ENCODE results near the gene LMF1. TPM values are rescaled to one million over a fixed set of nuclear protein-coding genes. Genes with fewer than 3 reads are reported as not detected.

LMF1 gene
- total RNA-seq, 1 experiment from 2014 or later, result 13.5 TPM

DNA sequence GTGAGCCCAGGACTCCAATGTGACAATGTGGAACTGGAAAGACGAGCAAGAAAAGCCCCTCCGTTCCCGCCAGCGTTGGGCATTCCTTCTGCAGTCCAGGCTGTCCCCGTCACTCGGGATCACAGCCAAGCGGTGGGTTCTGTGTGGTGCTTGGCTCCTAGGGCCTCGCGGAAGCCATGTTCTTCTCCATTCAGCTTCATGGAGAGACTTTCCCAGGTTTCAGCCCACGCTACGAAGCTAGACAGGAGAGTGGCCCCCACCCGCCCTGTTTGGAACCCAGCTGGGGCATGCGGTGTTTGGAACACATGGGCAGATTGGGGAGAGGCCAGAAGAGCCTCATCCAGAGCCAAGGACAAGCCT lies 5.8 kb downstream of the LMF1 start:
- Histone ChIP-seq H3K9me3 (ENCODE audit: low read length) (no peaks in the 10 kb centered on the region), H3K79me2 (ENCODE audit: low read length) (peaks cover 29% of the 10 kb centered on the region), H3K27ac (ENCODE audit: low read length) (peak overlapping the region; percentile 83), H3K4me2 (ENCODE audit: low read length) (peak overlapping the region; percentile 87), H3K4me3 (ENCODE audit: low read length) (peak overlapping the region; percentile 69), H3K9me2 (replicated peaks; ENCODE audit: low read length) (no peaks in the 10 kb centered on the region), H3F3A (ENCODE audit: low read length, unreplicated experiment) (peaks cover 4% of the 10 kb centered on the region), H3K4me1 (ENCODE audit: insufficient read depth, low read length) (peaks cover 23% of the 10 kb centered on the region), H3K9ac (ENCODE audit: low read length) (peak overlapping the region; percentile 62), H3K27me3 (ENCODE audit: low read length) (no peaks in the 10 kb centered on the region), H4K20me1 (ENCODE audit: low read length) (no peaks in the 10 kb centered on the region), H2AFZ (ENCODE audit: low read length) (peak overlapping the region; percentile 38), H3K36me3 (ENCODE audit: low read depth, low read length) (no peaks in the 10 kb centered on the region; the same call in none of the 2 replicates)
- POLR2A ChIA-PET (ENCODE audit: unreplicated experiment), result no interaction called here
- intact Hi-C loops (cut with micrococcal nuclease), result no loop called here
- TF ChIP-seq EZH2 (IDR thresholded peaks at IDR 0.05; ENCODE audit: low read length, unreplicated experiment) (no peak), EZH2phosphoT487 (IDR thresholded peaks at IDR 0.05; ENCODE audit: borderline replicate concordance, low read length) (no peak)
- TF ChIP-seq, protein P1, sequence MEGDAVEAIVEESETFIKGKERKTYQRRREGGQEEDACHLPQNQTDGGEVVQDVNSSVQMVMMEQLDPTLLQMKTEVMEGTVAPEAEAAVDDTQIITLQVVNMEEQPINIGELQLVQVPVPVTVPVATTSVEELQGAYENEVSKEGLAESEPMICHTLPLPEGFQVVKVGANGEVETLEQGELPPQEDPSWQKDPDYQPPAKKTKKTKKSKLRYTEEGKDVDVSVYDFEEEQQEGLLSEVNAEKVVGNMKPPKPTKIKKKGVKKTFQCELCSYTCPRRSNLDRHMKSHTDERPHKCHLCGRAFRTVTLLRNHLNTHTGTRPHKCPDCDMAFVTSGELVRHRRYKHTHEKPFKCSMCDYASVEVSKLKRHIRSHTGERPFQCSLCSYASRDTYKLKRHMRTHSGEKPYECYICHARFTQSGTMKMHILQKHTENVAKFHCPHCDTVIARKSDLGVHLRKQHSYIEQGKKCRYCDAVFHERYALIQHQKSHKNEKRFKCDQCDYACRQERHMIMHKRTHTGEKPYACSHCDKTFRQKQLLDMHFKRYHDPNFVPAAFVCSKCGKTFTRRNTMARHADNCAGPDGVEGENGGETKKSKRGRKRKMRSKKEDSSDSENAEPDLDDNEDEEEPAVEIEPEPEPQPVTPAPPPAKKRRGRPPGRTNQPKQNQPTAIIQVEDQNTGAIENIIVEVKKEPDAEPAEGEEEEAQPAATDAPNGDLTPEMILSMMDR (conservative IDR thresholded peaks at IDR 0.05; ENCODE audit: low read depth, low read length), result no peak
- no peak for DNase-seq
- CTCF ChIA-PET, result interaction anchor here (0.6 kb wide), 1 partner anchor 40 kb away, joined by 3 read pairs; no protein-coding TSS in a partner anchor
- TSS peak; percentile 93 for BruUV-seq (replicated peaks)
- no peak; the same call in 1 of the 2 replicates for ATAC-seq

DNA sequence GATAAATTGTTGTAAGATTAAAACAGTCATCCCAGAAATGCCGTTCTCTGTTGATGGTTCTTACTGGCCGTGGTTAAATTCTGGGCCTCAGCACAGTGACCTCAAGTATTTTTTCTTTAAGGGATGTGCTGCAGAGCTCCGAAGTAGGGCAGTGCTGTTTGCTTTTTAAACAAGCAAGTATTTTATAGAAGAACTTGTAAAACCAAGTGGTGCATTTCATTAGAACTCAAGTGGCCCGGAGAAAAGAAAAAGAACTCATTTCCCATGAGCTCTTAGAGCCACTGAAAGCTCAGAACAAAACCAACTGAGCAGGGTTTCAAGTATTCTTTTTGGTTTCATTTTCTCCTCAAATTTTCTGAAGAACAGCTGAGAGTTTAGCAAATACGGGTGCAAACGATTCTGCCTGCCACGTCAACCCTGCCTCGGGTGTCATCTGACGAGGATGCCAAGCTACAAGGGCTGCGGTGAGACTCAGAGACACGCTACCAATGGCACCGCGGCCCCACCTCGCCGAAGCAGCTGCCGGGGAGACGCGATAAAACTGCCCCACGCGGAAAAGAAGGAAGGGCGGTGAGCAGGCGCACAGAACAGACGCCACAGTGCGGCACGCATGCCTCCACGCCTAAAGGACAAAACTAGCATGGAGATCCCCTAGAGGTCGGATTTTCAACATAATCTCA lies 6.3 kb downstream of the LMF1 start:
- peak overlapping the region; percentile 38 for H2AFZ ChIP-seq (ENCODE audit: low read length)
- H3K9me3 ChIP-seq (ENCODE audit: low read length), result no peaks in the 10 kb centered on the region
- no peaks in the 10 kb centered on the region; the same call in none of the 2 replicates for H3K36me3 ChIP-seq (ENCODE audit: low read depth, low read length)
- DNase-seq (peak; percentile 69), ATAC-seq (peak; percentile 86)
- ChIA-PET POLR2A (ENCODE audit: unreplicated experiment) (interaction anchor here (0.7 kb wide), 1 partner anchor 37 kb away, joined by 3 read pairs; no protein-coding TSS in a partner anchor), CTCF (interaction anchor here (0.6 to 0.7 kb wide), 2 partner anchors 40 to 78 kb away, joined by 3 read pairs; no protein-coding TSS in a partner anchor)
- H3K4me2 ChIP-seq (ENCODE audit: low read length), result peak overlapping the region; percentile 87
- peak overlapping the region; percentile 62 for H3K9ac ChIP-seq (ENCODE audit: low read length)
- H3K4me1 ChIP-seq (ENCODE audit: insufficient read depth, low read length), result peaks cover 18% of the 10 kb centered on the region
- no peaks in the 10 kb centered on the region for H3K9me2 ChIP-seq (replicated peaks; ENCODE audit: low read length)
- H3K79me2 ChIP-seq (ENCODE audit: low read length), result peaks cover 23% of the 10 kb centered on the region
- no peaks in the 10 kb centered on the region for H3K27me3 ChIP-seq (ENCODE audit: low read length)
- peaks cover 4% of the 10 kb centered on the region for H3F3A ChIP-seq (ENCODE audit: low read length, unreplicated experiment)
- peak overlapping the region; percentile 69 for H3K4me3 ChIP-seq (ENCODE audit: low read length)
- intact Hi-C loops (cut with micrococcal nuclease), result no loop called here
- H4K20me1 ChIP-seq (ENCODE audit: low read length), result no peaks in the 10 kb centered on the region
- peak overlapping the region; percentile 83 for H3K27ac ChIP-seq (ENCODE audit: low read length)
- TF ChIP-seq, protein P1 (conservative IDR thresholded peaks at IDR 0.05; ENCODE audit: low read depth, low read length), result no peak
- TF ChIP-seq EZH2 (IDR thresholded peaks at IDR 0.05; ENCODE audit: low read length, unreplicated experiment), result no peak
- TF ChIP-seq EZH2phosphoT487 (IDR thresholded peaks at IDR 0.05; ENCODE audit: borderline replicate concordance, low read length), result no peak
- BruUV-seq (replicated peaks), result TSS peak; percentile 5

DNA sequence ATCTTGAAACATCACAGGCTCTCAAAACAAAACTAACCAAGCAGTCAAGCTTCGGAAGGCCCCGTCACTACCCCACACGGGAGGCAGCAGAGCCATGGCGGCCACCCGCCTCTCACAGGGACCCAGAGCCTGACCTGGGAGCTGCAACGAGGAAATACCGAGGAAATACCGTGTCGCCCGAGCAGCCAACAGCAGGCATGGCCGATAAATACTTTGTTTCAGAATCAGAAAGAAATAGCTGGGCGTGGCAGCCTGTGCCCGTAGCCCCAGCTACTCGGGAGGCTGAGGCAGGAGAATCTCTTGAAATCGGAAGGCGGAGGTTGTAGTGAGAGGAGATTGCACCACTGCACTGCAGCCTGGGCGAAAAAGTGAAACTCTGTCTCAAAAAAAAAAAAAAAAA lies 6.9 kb downstream of the LMF1 start:
- ATAC-seq, result peak; percentile 10; the same call in 1 of the 2 replicates
- POLR2A ChIA-PET (ENCODE audit: unreplicated experiment), result interaction anchor here (0.6 to 0.7 kb wide), 2 partner anchors 23 to 37 kb away, joined by 3 read pairs; no protein-coding TSS in a partner anchor
- Histone ChIP-seq H3K9me2 (replicated peaks; ENCODE audit: low read length) (no peaks in the 10 kb centered on the region), H3K9me3 (ENCODE audit: low read length) (no peaks in the 10 kb centered on the region), H3K4me3 (ENCODE audit: low read length) (peak overlapping the region; percentile 69), H2AFZ (ENCODE audit: low read length) (peak overlapping the region; percentile 60; the same call in 1 of the 2 replicates), H3K79me2 (ENCODE audit: low read length) (peaks cover 20% of the 10 kb centered on the region; the same call in 1 of the 2 replicates), H3K36me3 (ENCODE audit: low read depth, low read length) (no peaks in the 10 kb centered on the region; the same call in none of the 2 replicates), H3K27ac (ENCODE audit: low read length) (peak overlapping the region; percentile 83), H3K27me3 (ENCODE audit: low read length) (no peaks in the 10 kb centered on the region), H3K4me2 (ENCODE audit: low read length) (peak overlapping the region; percentile 87), H3F3A (ENCODE audit: low read length, unreplicated experiment) (peaks cover 4% of the 10 kb centered on the region), H3K4me1 (ENCODE audit: insufficient read depth, low read length) (peaks cover 17% of the 10 kb centered on the region), H3K9ac (ENCODE audit: low read length) (peak overlapping the region; percentile 62), H4K20me1 (ENCODE audit: low read length) (no peaks in the 10 kb centered on the region)
- CTCF ChIA-PET, result interaction anchor here (0.7 kb wide), 1 partner anchor 79 kb away, joined by 3 read pairs; no protein-coding TSS in a partner anchor
- peak; percentile 7 for DNase-seq
- TF ChIP-seq EZH2 (IDR thresholded peaks at IDR 0.05; ENCODE audit: low read length, unreplicated experiment), result no peak
- TF ChIP-seq, protein P1 (conservative IDR thresholded peaks at IDR 0.05; ENCODE audit: low read depth, low read length), result no peak
- no peak for TF ChIP-seq EZH2phosphoT487 (IDR thresholded peaks at IDR 0.05; ENCODE audit: borderline replicate concordance, low read length)
- intact Hi-C loops (cut with micrococcal nuclease), result no loop called here
- BruUV-seq (replicated peaks), result no TSS peak
